Esophagus (tissue), 2 donors: Measurements from ENCODE around the gene PSAP. TPM values are rescaled to one million over a fixed set of nuclear protein-coding genes. Genes with fewer than 3 reads are reported as not detected.
A peak's percentile ranks its signal among the peaks of the same experiment; 100 is the strongest.

ENCODE experiments used
- H3K27ac ChIP-seq, 2 donors: one replicate each; pipeline ENCODE4 v1.5.1; 2013; ENCODE audit warnings: low read depth in 2 of 2, mild to moderate bottlenecking in 2 of 2, inconsistent platforms in 1 of 2, low read length in 1 of 2, moderate library complexity in 1 of 2
- H3K27me3 ChIP-seq, 2 donors: one replicate each; pipeline ENCODE4 v1.6.1; 2013; ENCODE audit warnings: low read length in 2 of 2, control low read depth in 1 of 2, mild to moderate bottlenecking in 1 of 2; ENCODE audit not compliant: insufficient read depth in 2 of 2, control insufficient read depth in 1 of 2
- H3K36me3 ChIP-seq, 2 donors: one replicate each; pipeline ENCODE4 v1.6.1; 2013; ENCODE audit warnings: low read length in 1 of 2; ENCODE audit not compliant: control insufficient read depth in 2 of 2, insufficient read depth in 2 of 2
- H3K4me1 ChIP-seq, 2 donors: one replicate each; pipeline ENCODE4 v1.6.1; 2013; ENCODE audit warnings: low read length in 1 of 2; ENCODE audit not compliant: control insufficient read depth in 2 of 2, insufficient read depth in 2 of 2
- H3K4me3 ChIP-seq, 2 donors: one replicate each; pipeline ENCODE4 v1.5.1; 2013; ENCODE audit warnings: low read length in 2 of 2, mild to moderate bottlenecking in 2 of 2, low read depth in 1 of 2, moderate library complexity in 1 of 2
- H3K9me3 ChIP-seq, 2 donors: one replicate each; pipeline ENCODE4 v1.6.1; 2013; ENCODE audit warnings: mild to moderate bottlenecking in 2 of 2, low read depth in 1 of 2, low read length in 1 of 2, moderate library complexity in 1 of 2; ENCODE audit not compliant: control insufficient read depth in 2 of 2, insufficient read depth in 1 of 2
- WGBS, 2 donors: extraction: QIAGEN DNeasy Blood & Tissue Kit; methylation state at CpG; one replicate each; pipeline ENCODE4 v1.1.7; 2013; 5-methylcytosine and 5-hydroxymethylcytosine counted together
- polyA plus RNA-seq, 2 donors: library from polyadenylated mRNA; stranded (reverse); fragments of 200-250 nt; gene quantifications; one replicate each; pipeline ENCODE4 v1.2.3, GENCODE V29; 2013
- donor health status: healthy with polysubstance abuse.
- donor health status: Bipolar disorder and iron deficiency.

The PSAP gene
- polyA plus RNA-seq, 2 donors: 157 to 241 TPM

DNA sequence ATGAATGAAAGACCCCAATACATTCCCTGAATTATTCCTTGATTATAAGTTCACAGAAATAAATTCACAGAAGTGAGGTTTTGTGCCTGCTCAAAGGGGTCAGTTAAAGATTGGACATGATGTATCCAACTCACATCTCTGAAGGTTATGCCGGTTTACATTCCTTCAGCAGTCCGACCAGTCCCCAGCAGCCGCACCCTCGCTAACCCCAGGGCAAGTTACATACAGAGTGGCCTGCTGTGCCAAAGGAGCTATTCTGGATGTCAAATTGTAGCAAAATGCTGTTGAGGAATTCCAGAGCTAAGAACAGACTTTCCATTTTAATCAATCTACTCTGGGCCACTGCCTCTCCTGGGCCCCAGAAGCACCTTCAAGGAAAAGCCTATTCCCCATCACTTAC, 20.3 kb downstream of the PSAP start:
- H3K4me3 ChIP-seq: no peak overlapping the region
- H3K27ac ChIP-seq: peak overlapping the region; percentile 67 to 75
- no peaks in the 10 kb centered on the region for H3K9me3 ChIP-seq
- peaks cover 19 to 40% of the 10 kb centered on the region in 2 donors for H3K36me3 ChIP-seq
- no peaks in the 10 kb centered on the region for H3K27me3 ChIP-seq
- peaks cover 0 to 9% of the 10 kb centered on the region in 2 donors for H3K4me1 ChIP-seq
- WGBS, 2 donors: 79 to 82% methylated on average over 4 of the region's 4 CpGs

DNA sequence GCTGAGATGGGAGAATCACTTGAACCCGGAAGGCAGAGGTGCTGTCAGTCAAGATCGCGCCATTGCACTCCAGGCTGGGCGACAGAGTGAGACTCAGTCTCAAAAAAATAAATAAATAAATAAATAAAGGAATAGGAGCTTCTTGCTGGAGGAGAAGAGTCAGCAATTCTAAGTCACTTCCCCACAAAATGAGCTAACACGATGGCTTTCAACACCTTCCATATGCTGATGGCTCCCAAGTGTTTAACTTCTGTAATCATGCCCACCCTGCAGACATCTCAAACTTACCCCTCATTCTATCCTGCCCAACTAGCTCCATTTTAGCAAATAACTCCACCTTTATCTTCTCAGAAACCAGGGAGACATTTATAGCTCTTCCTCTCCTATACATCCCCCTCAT, 21.2 kb downstream of the PSAP start:
- Histone ChIP-seq H3K27me3 (no peaks in the 10 kb centered on the region), H3K4me1 (peaks cover 0 to 9% of the 10 kb centered on the region in 2 donors), H3K36me3 (peaks cover 25 to 47% of the 10 kb centered on the region in 2 donors), H3K4me3 (no peak overlapping the region), H3K27ac (no peak overlapping the region), H3K9me3 (no peaks in the 10 kb centered on the region)
- WGBS, 2 donors: 95 to 96% methylated on average over 5 of the region's 5 CpGs

DNA sequence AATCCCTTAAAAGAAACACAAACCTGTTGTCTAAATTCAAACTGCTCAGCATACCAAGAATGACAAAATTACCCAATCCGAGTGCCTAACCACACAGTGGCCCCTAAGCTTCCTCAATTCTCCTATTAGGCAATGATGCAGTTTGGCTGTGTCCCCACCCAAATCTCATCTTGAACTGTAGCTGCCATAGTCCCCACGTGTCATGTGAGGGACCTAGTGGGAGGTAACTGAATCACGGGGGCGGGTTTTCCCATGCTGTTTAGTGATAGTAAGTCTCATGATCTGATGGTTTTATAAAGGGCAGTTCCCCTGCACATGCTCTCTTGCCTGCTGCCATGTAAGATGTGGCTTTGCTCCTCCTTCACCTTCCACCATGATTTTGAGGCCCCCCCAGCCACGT, 21.9 kb downstream of the PSAP start:
- peaks cover 0 to 6% of the 10 kb centered on the region in 2 donors for H3K4me1 ChIP-seq

DNA sequence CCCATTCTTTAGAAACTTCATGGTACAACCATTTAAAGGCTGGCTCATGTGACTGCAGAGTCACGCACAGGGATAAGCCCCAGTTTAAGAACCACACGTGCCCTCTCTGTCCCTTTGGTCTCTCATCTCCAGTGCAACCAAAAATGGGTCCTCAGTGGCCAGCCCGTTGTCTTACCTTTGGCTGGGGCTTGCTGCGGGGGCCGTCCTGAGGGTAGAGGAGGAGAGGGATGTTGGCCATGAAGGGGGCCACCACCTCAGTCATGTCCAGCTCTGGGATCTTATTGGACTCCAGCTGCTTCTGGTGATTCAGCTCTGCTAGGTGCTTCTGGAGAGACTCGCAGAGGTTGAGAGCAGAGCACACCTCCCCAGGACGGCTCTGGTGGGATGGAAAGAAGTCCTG, 22.3 kb downstream of the PSAP start:
- H3K27me3 ChIP-seq: no peaks in the 10 kb centered on the region
- WGBS, 2 donors: 91 to 92% methylated on average over 7 of the region's 7 CpGs
- H3K9me3 ChIP-seq: no peaks in the 10 kb centered on the region
- H3K36me3 ChIP-seq: peaks cover 28 to 46% of the 10 kb centered on the region in 2 donors
- H3K4me1 ChIP-seq: peaks cover 0 to 6% of the 10 kb centered on the region in 2 donors
- no peak overlapping the region for H3K27ac ChIP-seq
- H3K4me3 ChIP-seq: no peak overlapping the region

More for the DNA sequence above, 21.9 kb downstream of the PSAP start:
- peaks cover 25 to 48% of the 10 kb centered on the region in 2 donors for H3K36me3 ChIP-seq
- H3K9me3 ChIP-seq: no peaks in the 10 kb centered on the region
- H3K4me3 ChIP-seq: no peak overlapping the region
- WGBS, 2 donors: 75 to 80% methylated on average over 5 of the region's 5 CpGs
- H3K27ac ChIP-seq: no peak overlapping the region
- H3K27me3 ChIP-seq: no peaks in the 10 kb centered on the region

DNA sequence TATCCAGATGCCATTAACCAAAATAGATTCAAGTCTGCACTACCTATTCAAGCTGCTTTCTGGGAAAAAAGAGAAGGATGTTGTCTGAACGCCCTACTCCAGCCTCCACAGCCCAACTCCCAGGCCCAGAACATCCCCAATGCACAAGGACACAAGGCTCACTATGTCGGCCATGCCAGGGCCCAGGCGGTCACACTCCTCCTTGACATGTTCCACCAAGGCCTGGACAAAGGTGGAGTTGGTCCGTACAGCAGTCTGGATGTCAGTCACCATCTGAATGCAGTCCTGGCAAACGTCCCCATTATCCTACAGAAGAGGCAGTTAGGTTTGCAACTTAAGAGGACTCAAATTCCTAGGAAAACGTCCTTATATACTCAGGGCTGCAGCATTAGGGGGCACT, 23.2 kb downstream of the PSAP start:
- peaks cover 0 to 6% of the 10 kb centered on the region in 2 donors for H3K4me1 ChIP-seq
- no peaks in the 10 kb centered on the region for H3K27me3 ChIP-seq
- no peak overlapping the region for H3K27ac ChIP-seq
- H3K9me3 ChIP-seq: no peaks in the 10 kb centered on the region
- 86 to 87% methylated on average over 6 of the region's 6 CpGs for WGBS, 2 donors
- no peak overlapping the region for H3K4me3 ChIP-seq
- H3K36me3 ChIP-seq: peaks cover 27 to 49% of the 10 kb centered on the region in 2 donors

DNA sequence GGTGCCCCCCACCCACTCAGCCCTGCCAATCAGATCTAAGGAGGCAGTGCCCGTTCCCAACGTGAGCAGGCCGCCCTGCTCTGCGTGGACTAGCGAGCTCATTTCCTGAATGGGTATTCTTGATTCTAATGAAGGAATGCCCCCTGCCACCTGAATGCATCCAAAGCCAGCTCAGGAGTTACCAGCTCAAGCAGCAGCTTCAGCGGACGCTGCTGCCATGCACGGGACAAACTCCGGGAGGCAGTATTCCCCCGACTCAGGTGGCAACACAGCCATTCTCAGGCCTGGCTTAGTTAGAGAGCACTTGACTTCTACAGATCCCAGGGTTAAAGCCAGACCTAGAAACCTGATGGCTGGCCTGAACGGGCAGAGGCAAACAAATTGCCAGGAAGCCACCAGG, 25.8 kb downstream of the PSAP start:
- Histone ChIP-seq H3K36me3 (peaks cover 35 to 53% of the 10 kb centered on the region in 2 donors), H3K27ac (no peak overlapping the region), H3K9me3 (no peaks in the 10 kb centered on the region), H3K4me1 (peaks cover 0 to 2% of the 10 kb centered on the region in 2 donors), H3K27me3 (no peaks in the 10 kb centered on the region), H3K4me3 (no peak overlapping the region)
- 81 to 83% methylated on average over 11 of the region's 11 CpGs for WGBS, 2 donors

DNA sequence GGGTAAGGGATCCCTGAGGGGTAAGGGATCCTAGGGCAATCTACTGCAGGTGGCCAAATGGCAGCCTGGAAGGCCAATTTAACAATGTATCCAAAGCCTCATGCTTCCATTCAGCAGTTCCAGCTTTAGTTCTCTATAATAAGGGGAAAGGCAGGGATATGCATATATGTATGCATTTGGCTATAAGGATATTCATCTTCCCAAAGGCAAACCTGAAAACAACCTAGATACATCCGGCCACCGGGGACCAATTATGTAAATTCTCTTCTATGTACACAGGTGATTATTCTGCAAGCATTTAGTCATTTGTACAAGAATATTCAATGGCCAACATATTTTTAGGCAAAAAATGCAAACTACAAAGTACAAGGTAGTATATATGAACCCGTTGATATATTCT, 26.7 kb downstream of the PSAP start:
- H3K27ac ChIP-seq: no peak overlapping the region
- peaks cover 43 to 60% of the 10 kb centered on the region in 2 donors for H3K36me3 ChIP-seq

DNA sequence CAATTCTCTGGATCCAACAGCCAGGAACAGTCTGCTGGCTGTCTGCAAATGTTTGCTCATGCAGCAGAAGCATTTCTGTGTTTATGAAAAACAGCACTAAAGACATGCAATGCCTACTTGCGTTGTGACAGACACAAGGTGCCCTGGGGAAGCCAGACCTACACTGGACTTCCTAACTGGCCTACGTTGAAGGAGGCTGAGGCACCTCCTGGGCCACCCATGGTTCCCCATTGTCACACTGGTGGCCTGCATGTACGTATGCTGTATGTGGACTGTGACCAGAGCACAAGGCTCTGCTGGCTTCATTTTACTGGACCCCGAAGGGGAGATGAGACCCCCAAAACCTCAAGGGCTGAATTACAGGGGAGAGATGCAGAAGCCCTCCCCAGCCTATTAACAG, 27.7 kb downstream of the PSAP start:
- Histone ChIP-seq H3K27me3 (no peaks in the 10 kb centered on the region), H3K36me3 (peaks cover 52 to 62% of the 10 kb centered on the region in 2 donors), H3K9me3 (no peaks in the 10 kb centered on the region), H3K4me1 (peaks cover 0 to 2% of the 10 kb centered on the region in 2 donors), H3K27ac (no peak overlapping the region), H3K4me3 (no peak overlapping the region)
- WGBS, 2 donors: 86% methylated on average over 4 of the region's 4 CpGs

More for the DNA sequence above, 26.7 kb downstream of the PSAP start:
- Histone ChIP-seq H3K4me3 (no peak overlapping the region), H3K27me3 (no peaks in the 10 kb centered on the region), H3K4me1 (peaks cover 0 to 2% of the 10 kb centered on the region in 2 donors), H3K9me3 (no peaks in the 10 kb centered on the region)
- 93 to 97% methylated on average over 3 of the region's 3 CpGs for WGBS, 2 donors

DNA sequence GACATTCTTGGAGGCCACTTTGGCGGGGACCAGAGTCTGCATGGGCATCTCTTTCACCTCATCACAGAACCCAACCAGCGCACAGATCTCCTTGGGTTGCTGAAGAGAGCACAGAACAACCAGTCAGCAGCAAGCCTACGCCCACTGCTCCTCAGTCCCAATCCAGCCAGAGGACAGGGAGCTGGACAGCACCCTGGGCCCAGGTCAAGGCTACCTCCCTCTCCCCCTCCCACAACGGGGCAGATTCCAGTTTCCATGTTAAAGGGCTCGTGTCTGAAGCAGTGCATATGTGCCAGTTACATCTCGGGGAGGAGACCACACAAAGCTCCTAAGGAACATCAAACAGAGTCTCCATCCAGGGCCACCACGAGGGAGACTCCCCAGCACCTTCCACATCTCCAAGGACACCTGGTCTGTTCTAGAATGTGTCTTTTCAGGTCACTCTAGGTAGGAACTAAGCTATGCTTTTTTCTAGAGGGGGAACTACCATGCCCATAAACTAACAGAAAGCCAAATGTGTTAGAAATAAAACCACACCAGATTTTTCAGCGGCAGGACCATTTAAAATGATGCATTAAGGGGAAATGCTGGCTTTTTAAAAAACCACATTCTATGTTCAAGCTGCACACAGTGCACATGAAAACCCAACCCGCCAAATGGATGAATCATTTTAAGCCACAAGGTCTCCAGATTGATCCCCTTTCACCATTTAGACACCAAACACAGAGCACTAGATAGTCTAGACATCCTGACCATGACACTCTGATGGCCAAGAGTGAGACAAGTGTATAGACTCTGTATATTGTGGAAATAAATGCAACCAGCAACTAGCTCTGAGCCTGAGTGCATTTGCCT, 28.9 kb downstream of the PSAP start:
- Histone ChIP-seq H3K36me3 (peaks cover 50 to 67% of the 10 kb centered on the region in 2 donors), H3K9me3 (no peaks in the 10 kb centered on the region), H3K4me3 (no peak overlapping the region), H3K4me1 (peaks cover 0 to 4% of the 10 kb centered on the region in 2 donors), H3K27ac (no peak overlapping the region), H3K27me3 (no peaks in the 10 kb centered on the region)
- 76 to 85% methylated on average over 9 of the region's 9 CpGs for WGBS, 2 donors

DNA sequence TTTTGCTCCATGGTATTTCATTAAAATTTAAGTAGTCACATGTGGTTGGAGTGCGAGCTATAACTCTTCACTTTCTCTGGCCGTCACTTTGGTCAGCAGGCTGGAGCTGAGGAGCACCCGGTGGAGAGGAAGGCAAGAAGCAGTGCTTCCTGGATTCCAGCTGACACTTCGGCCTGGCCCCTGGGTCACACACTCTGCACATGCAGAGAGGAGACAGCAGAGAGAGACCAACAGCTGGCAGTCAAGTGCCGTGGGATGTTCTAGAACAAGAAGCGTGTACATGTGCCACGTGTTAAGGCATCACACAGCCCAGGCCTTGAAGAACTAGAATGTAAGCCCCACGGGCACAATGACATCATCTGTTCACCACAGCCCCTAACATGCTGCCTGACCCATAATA, 30.1 kb downstream of the PSAP start:
- 85 to 89% methylated on average over 8 of the region's 8 CpGs for WGBS, 2 donors
- no peak overlapping the region for H3K27ac ChIP-seq
- H3K36me3 ChIP-seq: peaks cover 48 to 75% of the 10 kb centered on the region in 2 donors
- H3K4me3 ChIP-seq: no peak overlapping the region
- no peaks in the 10 kb centered on the region for H3K9me3 ChIP-seq
- peaks cover 0 to 4% of the 10 kb centered on the region in 2 donors for H3K4me1 ChIP-seq
- H3K27me3 ChIP-seq: no peaks in the 10 kb centered on the region
